SK-N-SH treated with all-trans-retinoic acid at 6 μM for 48 hours (cell line): ENCODE measurements around the gene MRRF.

ENCODE experiments used
- ATAC-seq: fragments of 200-7000 bp; cut with Tn5 transposase; 3 replicates; pipeline ENCODE4 v1.9.1; 2020; ENCODE audit warnings: mild to moderate bottlenecking, moderate library complexity
- ARNTL ChIP-seq: fragments of 450-650 bp; formaldehyde crosslinking; IDR thresholded peaks from 2 replicates; pipeline ENCODE4 v1.5.0; 2020; ENCODE audit warnings: low read depth, mild to moderate bottlenecking, moderate library complexity, borderline replicate concordance
- CSDC2 ChIP-seq: fragments of 250-450 bp; sonication (Bioruptor Pico); IDR thresholded peaks from 2 replicates; pipeline ENCODE4 v1.5.0; 2020; ENCODE audit warnings: mild to moderate bottlenecking, moderate library complexity
- CSRNP3 ChIP-seq: fragments of 250-450 bp; sonication (Bioruptor Pico); IDR thresholded peaks from 2 replicates; pipeline ENCODE4 v1.5.1; 2021; ENCODE audit warnings: mild to moderate bottlenecking, moderate library complexity
- ESRRG ChIP-seq: fragments of 250-450 bp; sonication (Bioruptor Pico); IDR thresholded peaks from 2 replicates; pipeline ENCODE4 v1.6.1; 2021; ENCODE audit warnings: mild to moderate bottlenecking
- GLIS3 ChIP-seq: fragments of 250-450 bp; sonication (Bioruptor Pico); IDR thresholded peaks from 2 replicates; pipeline ENCODE4 v1.5.0; 2020; ENCODE audit warnings: mild to moderate bottlenecking, moderate library complexity
- ISL1 ChIP-seq: fragments of 250-450 bp; sonication (Bioruptor Pico); IDR thresholded peaks from 2 replicates; pipeline ENCODE4 v2.1.2; 2022; ENCODE audit warnings: mild to moderate bottlenecking, moderate library complexity
- OSR1 ChIP-seq: fragments of 250-450 bp; sonication (Bioruptor Pico); IDR thresholded peaks from 2 replicates; pipeline ENCODE4 v1.8.0; 2022; ENCODE audit warnings: moderate library complexity, mild to moderate bottlenecking, inconsistent platforms
- PATZ1 ChIP-seq: fragments of 250-450 bp; sonication (Bioruptor Pico); IDR thresholded peaks from 2 replicates; pipeline ENCODE4 v1.8.0; 2020; ENCODE audit warnings: mild to moderate bottlenecking, moderate library complexity, borderline replicate concordance
- POU6F1 ChIP-seq: fragments of 250-450 bp; sonication (Bioruptor Pico); IDR thresholded peaks from 2 replicates; pipeline ENCODE4 v1.8.0; 2021; ENCODE audit warnings: low read depth, mild to moderate bottlenecking, moderate library complexity, borderline replicate concordance
- PPARA ChIP-seq: fragments of 250-450 bp; sonication (Bioruptor Pico); IDR thresholded peaks from 2 replicates; pipeline ENCODE4 v1.5.0; 2020; ENCODE audit warnings: mild to moderate bottlenecking, borderline replicate concordance
- RARB ChIP-seq: fragments of 250-450 bp; sonication (Bioruptor Pico); IDR thresholded peaks from 2 replicates; pipeline ENCODE4 v1.8.0; 2021; ENCODE audit warnings: mild to moderate bottlenecking, moderate library complexity
- SNAI2 ChIP-seq: fragments of 250-450 bp; sonication (Bioruptor Pico); IDR thresholded peaks from 2 replicates; pipeline ENCODE4 v1.5.0; 2020; ENCODE audit warnings: mild to moderate bottlenecking, moderate library complexity
- TCF4 ChIP-seq: fragments of 250-450 bp; sonication (Bioruptor Pico); IDR thresholded peaks from 2 replicates; pipeline ENCODE4 v1.8.0; 2021; ENCODE audit warnings: mild to moderate bottlenecking, moderate library complexity, borderline replicate concordance
- TOX ChIP-seq: fragments of 250-450 bp; sonication (Bioruptor Pico); IDR thresholded peaks from 2 replicates; pipeline ENCODE4 v1.8.0; 2021; ENCODE audit warnings: mild to moderate bottlenecking, moderate library complexity, borderline replicate concordance
- TSHZ2 ChIP-seq: fragments of 250-450 bp; sonication (Bioruptor Pico); IDR thresholded peaks from 2 replicates; pipeline ENCODE4 v1.5.0; 2020; ENCODE audit warnings: mild to moderate bottlenecking, moderate library complexity
- ZC3H10 ChIP-seq: fragments of 250-450 bp; sonication (Bioruptor Pico); IDR thresholded peaks from 2 replicates; pipeline ENCODE4 v1.5.1; 2021; ENCODE audit warnings: mild to moderate bottlenecking, moderate library complexity
- ZFP30 ChIP-seq: fragments of 450-650 bp; formaldehyde crosslinking; IDR thresholded peaks from 2 replicates; pipeline ENCODE4 v1.5.0; 2022; ENCODE audit warnings: mild to moderate bottlenecking, moderate library complexity
- ZNF565 ChIP-seq: fragments of 450-650 bp; formaldehyde crosslinking; conservative IDR thresholded peaks from 2 replicates; pipeline ENCODE4 v1.5.0; 2020; ENCODE audit warnings: low read depth, mild to moderate bottlenecking, moderate library complexity
- ZNF70 ChIP-seq: fragments of 450-650 bp; formaldehyde crosslinking; IDR thresholded peaks from 2 replicates; pipeline ENCODE4 v1.5.0; 2020; ENCODE audit warnings: mild to moderate bottlenecking, moderate library complexity
- ZNF8 ChIP-seq: fragments of 450-650 bp; formaldehyde crosslinking; IDR thresholded peaks from 2 replicates; pipeline ENCODE4 v1.5.0; 2020; ENCODE audit warnings: mild to moderate bottlenecking, moderate library complexity

Gene MRRF

GRCh38 chr9:122261469-122261881, 3.2 kb upstream of the MRRF start:
- TF ChIP-seq ZC3H10 (CRISPR knock-in tag) (no peak), ZNF565 (CRISPR knock-in tag) (no peak), RARB (no peak), GLIS3 (CRISPR knock-in tag) (no peak), TCF4 (CRISPR knock-in tag) (no peak), ISL1 (CRISPR knock-in tag) (no peak), TOX (CRISPR knock-in tag) (no peak), ARNTL (CRISPR knock-in tag) (no peak), OSR1 (no peak), SNAI2 (CRISPR knock-in tag) (no peak), PATZ1 (CRISPR knock-in tag) (no peak), ZNF8 (CRISPR knock-in tag) (no peak), CSRNP3 (CRISPR knock-in tag) (no peak), TSHZ2 (CRISPR knock-in tag) (no peak), ESRRG (no peak), POU6F1 (CRISPR knock-in tag) (no peak), CSDC2 (no peak), ZNF70 (CRISPR knock-in tag) (no peak)

GRCh38 chr9:122262073-122262472, 2.6 kb upstream of the MRRF start:
- no peak for TF ChIP-seq ZFP30 (CRISPR knock-in tag)
- TF ChIP-seq ZC3H10 (CRISPR knock-in tag), result no peak
- TF ChIP-seq TCF4 (CRISPR knock-in tag), result no peak
- no peak for TF ChIP-seq GLIS3 (CRISPR knock-in tag)
- TF ChIP-seq SNAI2 (CRISPR knock-in tag), result no peak
- no peak for TF ChIP-seq ARNTL (CRISPR knock-in tag)
- TF ChIP-seq TSHZ2 (CRISPR knock-in tag), result no peak
- TF ChIP-seq ZNF8 (CRISPR knock-in tag), result no peak
- no peak for TF ChIP-seq PPARA (CRISPR knock-in tag)
- no peak for ATAC-seq

More at GRCh38 chr9:122261469-122261881, 3.2 kb upstream of the MRRF start:
- no peak for ATAC-seq
